GM19193 (cell line): ENCODE data around the gene SLC43A2.
A peak's percentile ranks its signal among the peaks of the same experiment; 100 is the strongest.

Experiments
- POLR2A ChIP-seq: IDR thresholded peaks from 4 replicates; pipeline ENCODE4 v1.6.1; 2011; ENCODE audit not compliant: insufficient read depth, insufficient read length; ENCODE audit errors: extremely low read depth

The SLC43A2 gene

DNA sequence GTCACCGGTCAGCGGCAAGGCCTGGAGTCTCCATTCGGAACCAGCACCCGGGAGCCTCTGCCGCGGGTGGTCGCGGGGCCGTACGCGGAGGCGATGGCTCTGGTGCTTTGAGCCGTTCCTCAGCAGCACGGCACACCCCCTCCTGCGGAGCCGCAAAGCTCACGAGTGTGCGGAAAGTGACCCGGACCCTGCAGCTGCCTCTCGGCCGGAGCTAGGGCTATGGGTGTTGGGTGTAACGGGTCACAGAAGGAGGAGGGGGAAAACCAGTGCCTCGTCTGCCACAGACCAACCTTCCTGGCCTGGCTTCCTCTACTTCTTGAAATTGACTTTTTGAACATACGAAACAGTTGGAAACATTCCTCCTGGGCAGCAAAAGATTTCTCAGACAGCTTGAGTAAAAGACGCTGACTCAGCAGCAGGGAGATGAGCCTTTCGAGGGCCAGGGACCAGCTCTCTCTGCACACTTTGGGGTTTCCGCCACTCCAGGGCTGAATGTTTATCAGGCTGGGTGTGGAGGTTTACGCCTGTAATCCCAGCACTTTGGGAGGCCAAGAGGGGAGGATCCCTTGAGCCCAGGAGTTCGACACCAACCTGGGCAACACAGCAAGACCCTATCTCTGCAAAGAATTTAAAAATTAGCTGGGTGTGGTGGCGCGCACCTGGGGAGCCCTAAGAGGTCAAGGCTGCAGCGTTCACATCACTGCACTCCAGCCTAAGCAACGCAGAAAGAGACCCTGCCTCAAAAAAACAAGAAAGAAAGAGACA, 39.6 kb downstream of the SLC43A2 start:
- no peak for TF ChIP-seq POLR2A

- TF ChIP-seq POLR2A, result no peak
Observed at GRCh38 chr17:1584167-1584566, 44.5 kb downstream of the SLC43A2 start.

DNA sequence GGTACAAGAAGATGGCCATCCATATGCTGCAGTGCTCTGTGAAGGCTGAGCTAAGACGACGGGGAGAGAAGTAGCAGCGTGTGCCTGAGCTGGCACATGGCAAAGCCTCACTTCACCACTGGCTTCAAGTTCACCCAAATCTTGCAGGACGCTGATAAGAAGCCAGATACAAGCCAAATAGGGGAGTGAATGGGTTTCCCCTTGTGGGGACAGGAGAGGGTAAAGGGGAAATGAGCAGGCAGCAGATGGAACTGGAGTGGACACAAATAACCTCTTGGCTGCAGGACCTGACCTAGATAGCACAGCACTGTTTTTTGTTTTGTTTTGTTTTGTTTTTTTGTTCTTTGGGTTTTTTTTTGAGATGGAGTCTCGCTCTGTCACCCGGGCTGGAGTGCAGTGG, 45.1 kb downstream of the SLC43A2 start:
- TF ChIP-seq POLR2A, result no peak

- TF ChIP-seq POLR2A, result no peak
Observed at GRCh38 chr17:1582374-1582773, 46.3 kb downstream of the SLC43A2 start.

DNA sequence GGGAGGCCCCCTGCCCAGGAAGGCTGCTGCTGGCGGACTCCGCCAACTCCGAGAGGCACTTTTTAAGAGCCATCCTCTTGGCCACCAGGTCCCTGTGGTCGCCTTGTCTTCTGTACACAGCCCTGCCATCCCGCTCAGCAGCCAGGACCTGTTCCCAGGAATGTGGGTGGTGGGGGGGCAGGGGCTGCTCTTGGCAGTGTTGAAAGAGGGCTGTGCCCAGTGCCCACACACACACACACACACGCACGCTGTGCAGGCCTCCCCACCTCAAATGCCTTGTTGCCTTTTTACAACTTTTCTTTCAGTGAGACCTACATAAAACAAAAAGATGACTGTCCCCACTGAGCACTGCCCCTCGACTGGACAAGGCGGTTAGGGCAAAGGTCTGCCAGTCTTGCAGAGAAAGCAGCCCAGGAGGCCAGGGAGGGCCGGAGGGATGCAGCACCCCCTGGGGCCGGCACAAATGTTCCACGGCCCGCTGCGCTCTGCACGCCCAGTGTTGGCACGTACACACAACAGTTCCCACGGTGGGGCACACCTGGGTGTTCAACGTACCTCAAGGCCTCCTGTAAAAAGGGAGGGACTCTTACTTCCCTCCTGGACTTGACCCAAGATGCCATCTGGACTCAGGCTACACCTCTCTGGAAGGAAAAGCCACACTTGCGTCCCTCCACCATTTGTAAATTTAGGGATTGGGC, 47.5 kb downstream of the SLC43A2 start:
- TF ChIP-seq POLR2A, result no peak

DNA sequence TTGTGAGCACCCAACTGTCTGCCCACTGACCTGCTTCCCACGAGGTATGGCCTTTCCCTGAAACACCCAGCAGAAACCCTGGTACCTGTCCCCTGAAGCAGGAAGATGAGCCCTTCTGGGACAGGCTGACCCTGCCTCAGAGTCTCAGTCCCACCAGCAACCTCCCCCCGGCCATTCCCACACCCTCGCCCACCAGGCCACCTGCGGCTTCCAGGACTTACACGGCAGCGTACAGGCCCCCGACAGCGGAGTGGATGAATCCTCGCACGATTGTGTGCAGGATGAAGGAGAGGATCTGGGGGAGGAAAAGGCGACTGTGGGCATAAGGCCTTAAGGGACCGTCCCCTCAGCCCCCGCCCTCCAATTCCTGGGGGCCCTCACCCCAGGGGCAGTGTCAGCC, 50.6 kb downstream of the SLC43A2 start:
- no peak for TF ChIP-seq POLR2A

- TF ChIP-seq POLR2A, result no peak
Observed at GRCh38 chr17:1577583-1578013, 51.0 kb downstream of the SLC43A2 start.

GRCh38 chr17:1577182-1577581, 51.5 kb downstream of the SLC43A2 start:
- peak; percentile 38 for TF ChIP-seq POLR2A

GRCh38 chr17:1576500-1576899, 52.1 kb downstream of the SLC43A2 start:
- TF ChIP-seq POLR2A, result no peak

- TF ChIP-seq POLR2A, result no peak
Observed at GRCh38 chr17:1574697-1575471, 53.8 kb downstream of the SLC43A2 start.

- TF ChIP-seq POLR2A, result no peak
Observed at GRCh38 chr17:1573932-1574696, 54.5 kb downstream of the SLC43A2 start.

DNA sequence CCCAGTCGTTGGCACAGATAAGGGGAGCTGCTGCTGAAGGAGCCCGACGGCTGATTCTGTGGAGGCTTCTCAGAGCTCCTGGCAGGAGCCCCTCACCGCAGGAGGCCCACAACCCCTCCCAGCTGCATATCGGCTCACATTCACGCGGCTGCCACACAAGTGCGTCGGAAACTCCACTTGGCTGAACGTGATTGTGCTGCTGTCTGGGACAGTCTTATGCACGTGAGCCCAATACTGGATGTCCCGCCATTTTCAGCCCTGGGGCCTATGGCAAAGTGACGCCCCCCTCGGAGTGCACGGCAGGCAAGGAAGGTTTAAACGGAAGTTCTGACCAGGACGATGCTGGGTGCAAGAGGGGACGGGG, 57.3 kb downstream of the SLC43A2 start:
- TF ChIP-seq POLR2A, result no peak

GRCh38 chr17:1568950-1569810, 59.5 kb downstream of the SLC43A2 start:
- TF ChIP-seq POLR2A, result no peak
